SK-N-SH (cell line): Measurements from ENCODE around the gene AHNAK. TPM values are rescaled to one million over a fixed set of nuclear protein-coding genes. Genes with fewer than 3 reads are reported as not detected.

Experiments used
- CTCF ChIA-PET: fragments of 300-600, 350-600 bp; formaldehyde crosslinking; extraction: SDS; loops from one replicate; lab custom pipeline; 2021; lab: Yijun Ruan, JAX
- POLR2A ChIA-PET: fragments of 350-600 bp; sonication (Branson Sonifier 250); formaldehyde crosslinking; extraction: SDS; loops from one replicate; lab custom pipeline; 2020; ENCODE audit warnings: antibody characterized with exemption, inconsistent platforms; lab: Yijun Ruan, JAX
- DNase-seq: peaks from one replicate; pipeline ENCODE4 v3.0.0; 2012
- H2AFZ ChIP-seq: fragments of 200-600 bp; sonication (generic); 2 replicates; pipeline ENCODE4 v1.8.1; 2016; ENCODE audit warnings: antibody characterized with exemption, mild to moderate bottlenecking, low read depth
- H3F3A ChIP-seq: fragments of 200-600 bp; sonication (generic); replicated peaks from 2 replicates; pipeline ENCODE3; 2016; ENCODE audit warnings: antibody characterized with exemption, mild to moderate bottlenecking; ENCODE audit not compliant: insufficient read depth
- H3K27ac ChIP-seq, 2 experiments: fragments of 200-500 bp in 1 of 2; fragments of 200-600 bp in 1 of 2; sonication (Bioruptor generic) in 1 of 2; sonication (generic), shearing (Covaris generic) in 1 of 2; 2 replicates each; pipeline versions ENCODE4 v1.5.1 to v1.6.1; 2014 to 2016; ENCODE audit warnings: low read depth in 2 of 2, inconsistent platforms in 1 of 2, low read length in 1 of 2, mild to moderate bottlenecking in 1 of 2, mixed read lengths in 1 of 2
- H3K27me3 ChIP-seq: fragments of 200-600 bp; sonication (generic), shearing (Covaris generic); 2 replicates; pipeline ENCODE4 v1.6.1; 2016; ENCODE audit warnings: mixed run types; ENCODE audit not compliant: insufficient read depth
- H3K36me3 ChIP-seq, 2 experiments: fragments of 200-500 bp in 1 of 2; fragments of 200-600 bp in 1 of 2; sonication (Bioruptor generic) in 1 of 2; sonication (generic) in 1 of 2; replicated peaks in 1 of 2; 2 replicates each; pipeline versions ENCODE3 to v1.5.1; 2014 to 2016; ENCODE audit warnings: low read length in 1 of 2, mild to moderate bottlenecking in 1 of 2; ENCODE audit not compliant: insufficient read depth in 2 of 2, control insufficient read depth in 1 of 2
- H3K4me1 ChIP-seq, 2 experiments: fragments of 200-500 bp in 1 of 2; fragments of 200-600 bp in 1 of 2; sonication (Bioruptor generic) in 1 of 2; sonication (generic), shearing (Covaris generic) in 1 of 2; 2 replicates each; pipeline versions ENCODE4 v1.5.1 to v1.6.1; 2014 to 2016; ENCODE audit warnings: low read depth in 1 of 2, low read length in 1 of 2, mixed run types in 1 of 2; ENCODE audit not compliant: insufficient read depth in 2 of 2, control insufficient read depth in 1 of 2
- H3K4me2 ChIP-seq: fragments of 200-600 bp; sonication (generic), shearing (Covaris generic); 2 replicates; pipeline ENCODE4 v1.6.1; 2017; ENCODE audit warnings: mixed run types
- H3K4me3 ChIP-seq, 2 experiments: fragments of 200-500 bp in 1 of 2; fragments of 200-600 bp in 1 of 2; sonication (Bioruptor generic) in 1 of 2; sonication (generic), shearing (Covaris generic) in 1 of 2; 2 replicates each; pipeline versions ENCODE4 v1.5.1 to v1.8.1; 2014 to 2016; ENCODE audit warnings: low read depth in 2 of 2, inconsistent platforms in 1 of 2, low read length in 1 of 2, mild to moderate bottlenecking in 1 of 2, mixed read lengths in 1 of 2, moderate library complexity in 1 of 2
- H3K79me2 ChIP-seq: fragments of 200-600 bp; sonication (generic); 2 replicates; pipeline ENCODE4 v1.8.1; 2017; ENCODE audit warnings: mild to moderate bottlenecking; ENCODE audit not compliant: insufficient read depth
- H3K9ac ChIP-seq: fragments of 200-600 bp; sonication (generic); 2 replicates; pipeline ENCODE4 v1.6.1; 2017; ENCODE audit warnings: mixed run types
- H3K9me2 ChIP-seq: fragments of 200-600 bp; sonication (generic); 2 replicates; pipeline ENCODE4 v1.6.1; 2017; ENCODE audit warnings: mixed run types
- H3K9me3 ChIP-seq: fragments of 200-600 bp; sonication (generic); 2 replicates; pipeline ENCODE4 v1.6.1; 2017; ENCODE audit warnings: mixed run types, mild to moderate bottlenecking, moderate library complexity
- H4K20me1 ChIP-seq: fragments of 200-600 bp; sonication (generic); 2 replicates; pipeline ENCODE4 v1.6.1; 2017; ENCODE audit warnings: mild to moderate bottlenecking, mixed run types; ENCODE audit not compliant: insufficient read depth
- FOSL2 ChIP-seq: IDR thresholded peaks from 2 replicates; pipeline ENCODE4 v1.4.0; 2012; ENCODE audit warnings: low read depth, mild to moderate bottlenecking, moderate library complexity, borderline replicate concordance
- MAX ChIP-seq: IDR thresholded peaks from 2 replicates; pipeline ENCODE4 v1.4.0; 2012; ENCODE audit warnings: low read depth
- MEF2A ChIP-seq: IDR thresholded peaks from 2 replicates; pipeline ENCODE4 v1.4.0; 2012; ENCODE audit warnings: low read depth, borderline replicate concordance
- NRF1 ChIP-seq: IDR thresholded peaks from 2 replicates; pipeline ENCODE4 v1.6.1; 2012; ENCODE audit warnings: low read depth, mild to moderate bottlenecking, low read length
- RCOR1 ChIP-seq: fragments of 150-350 bp; IDR thresholded peaks from 2 replicates; pipeline ENCODE4 v1.6.1; 2017; ENCODE audit warnings: antibody characterized with exemption, low read length
- RXRA ChIP-seq: IDR thresholded peaks from 2 replicates; pipeline ENCODE4 v1.4.0; 2012; ENCODE audit warnings: low read depth, mild to moderate bottlenecking, borderline replicate concordance
- TCF12 ChIP-seq: IDR thresholded peaks from 2 replicates; pipeline ENCODE4 v1.4.0; 2012
- YY1 ChIP-seq: IDR thresholded peaks from 2 replicates; pipeline ENCODE4 v1.4.0; 2012; ENCODE audit warnings: low read depth, mild to moderate bottlenecking
- WGBS: methylation state at CpG from one replicate; pipeline ENCODE4 v1.1.6; 2017; ENCODE audit warnings: low lambda C conversion rate; 5-methylcytosine and 5-hydroxymethylcytosine counted together
- polyA plus RNA-seq, 3 experiments: library from polyadenylated mRNA; depleted of rRNA; stranded (reverse); fragments of >200 nt; gene quantifications; 2 replicates each; pipeline ENCODE4 v1.2.3, GENCODE V29; 2012
- TF ChIP-seq, protein P1 (sequence below): IDR thresholded peaks from 2 replicates; pipeline ENCODE4 v1.6.1; 2012; ENCODE audit warnings: mild to moderate bottlenecking, low read depth, low read length, moderate library complexity
- TF ChIP-seq, protein P2 (sequence below): fragments of 150-350 bp; IDR thresholded peaks from 2 replicates; pipeline ENCODE4 v1.6.1; 2017; ENCODE audit warnings: antibody characterized with exemption, low read length, low read depth, borderline replicate concordance

Gene AHNAK
- polyA plus RNA-seq, 1 of the 3 experiments (the other 2 are of a cell fraction) = 57.8 TPM

GRCh38 chr11:62457478-62457877, 89.1 kb downstream of the AHNAK start:
- Histone ChIP-seq H3K9me2 (no peaks in the 10 kb centered on the region), H4K20me1 (no peaks in the 10 kb centered on the region), H3K9me3 (no peaks in the 10 kb centered on the region), H3K9ac (no peak overlapping the region), H3K4me2 (no peak overlapping the region), H3K27me3 (no peaks in the 10 kb centered on the region), H3K27ac (no peak overlapping the region), H3K4me1 (peaks cover 0 to 9% of the 10 kb centered on the region in 2 experiments; a peak in 2 of 4 replicates), H3K4me3 (no peak overlapping the region), H3K79me2 (no peaks in the 10 kb centered on the region), H3F3A (no peaks in the 10 kb centered on the region), H2AFZ (no peak overlapping the region), H3K36me3 (no peaks in the 10 kb centered on the region)
- 93% methylated on average over 4 of the region's 4 CpGs for WGBS
- ChIA-PET CTCF (interaction anchor here (0.6 to 2.1 kb wide), 8 partner anchors 13 to 223 kb away, joined by 3 to 11 read pairs (median 3); no protein-coding TSS in a partner anchor), POLR2A (interaction anchor here (0.7 kb wide), 1 partner anchor 138 kb away, joined by 5 read pairs; no protein-coding TSS in a partner anchor)
- no peak for DNase-seq
- TF ChIP-seq MAX = no peak
- TF ChIP-seq NRF1 = no peak

DNA sequence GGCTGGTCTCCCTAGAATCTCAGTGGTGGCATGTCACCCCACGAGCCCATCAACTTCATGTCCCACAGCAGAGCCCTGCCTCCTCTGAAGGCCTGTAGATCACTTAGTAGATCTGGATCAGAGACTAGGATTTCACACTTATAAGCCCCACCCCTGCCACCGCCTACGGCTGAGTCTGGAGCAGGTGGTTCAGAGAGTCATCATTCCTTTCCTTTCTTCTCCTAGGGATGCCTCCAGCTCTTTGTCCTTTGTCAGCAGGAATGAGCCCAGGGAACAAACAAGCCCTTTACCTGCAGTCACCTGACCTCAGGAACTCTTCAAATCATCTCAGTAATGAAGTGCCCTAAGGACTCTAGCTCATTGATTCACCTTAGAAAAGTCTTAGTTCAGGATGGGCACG, 90.0 kb downstream of the AHNAK start:
- no peaks in the 10 kb centered on the region for H3F3A ChIP-seq
- no peak overlapping the region for H3K27ac ChIP-seq
- no peak overlapping the region for H2AFZ ChIP-seq
- TF ChIP-seq RXRA (no peak), FOSL2 (no peak), TCF12 (no peak), RCOR1 (no peak), MEF2A (no peak), YY1 (no peak)
- TF ChIP-seq, protein P1, sequence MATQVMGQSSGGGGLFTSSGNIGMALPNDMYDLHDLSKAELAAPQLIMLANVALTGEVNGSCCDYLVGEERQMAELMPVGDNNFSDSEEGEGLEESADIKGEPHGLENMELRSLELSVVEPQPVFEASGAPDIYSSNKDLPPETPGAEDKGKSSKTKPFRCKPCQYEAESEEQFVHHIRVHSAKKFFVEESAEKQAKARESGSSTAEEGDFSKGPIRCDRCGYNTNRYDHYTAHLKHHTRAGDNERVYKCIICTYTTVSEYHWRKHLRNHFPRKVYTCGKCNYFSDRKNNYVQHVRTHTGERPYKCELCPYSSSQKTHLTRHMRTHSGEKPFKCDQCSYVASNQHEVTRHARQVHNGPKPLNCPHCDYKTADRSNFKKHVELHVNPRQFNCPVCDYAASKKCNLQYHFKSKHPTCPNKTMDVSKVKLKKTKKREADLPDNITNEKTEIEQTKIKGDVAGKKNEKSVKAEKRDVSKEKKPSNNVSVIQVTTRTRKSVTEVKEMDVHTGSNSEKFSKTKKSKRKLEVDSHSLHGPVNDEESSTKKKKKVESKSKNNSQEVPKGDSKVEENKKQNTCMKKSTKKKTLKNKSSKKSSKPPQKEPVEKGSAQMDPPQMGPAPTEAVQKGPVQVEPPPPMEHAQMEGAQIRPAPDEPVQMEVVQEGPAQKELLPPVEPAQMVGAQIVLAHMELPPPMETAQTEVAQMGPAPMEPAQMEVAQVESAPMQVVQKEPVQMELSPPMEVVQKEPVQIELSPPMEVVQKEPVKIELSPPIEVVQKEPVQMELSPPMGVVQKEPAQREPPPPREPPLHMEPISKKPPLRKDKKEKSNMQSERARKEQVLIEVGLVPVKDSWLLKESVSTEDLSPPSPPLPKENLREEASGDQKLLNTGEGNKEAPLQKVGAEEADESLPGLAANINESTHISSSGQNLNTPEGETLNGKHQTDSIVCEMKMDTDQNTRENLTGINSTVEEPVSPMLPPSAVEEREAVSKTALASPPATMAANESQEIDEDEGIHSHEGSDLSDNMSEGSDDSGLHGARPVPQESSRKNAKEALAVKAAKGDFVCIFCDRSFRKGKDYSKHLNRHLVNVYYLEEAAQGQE = no peak
- TF ChIP-seq, protein P2, sequence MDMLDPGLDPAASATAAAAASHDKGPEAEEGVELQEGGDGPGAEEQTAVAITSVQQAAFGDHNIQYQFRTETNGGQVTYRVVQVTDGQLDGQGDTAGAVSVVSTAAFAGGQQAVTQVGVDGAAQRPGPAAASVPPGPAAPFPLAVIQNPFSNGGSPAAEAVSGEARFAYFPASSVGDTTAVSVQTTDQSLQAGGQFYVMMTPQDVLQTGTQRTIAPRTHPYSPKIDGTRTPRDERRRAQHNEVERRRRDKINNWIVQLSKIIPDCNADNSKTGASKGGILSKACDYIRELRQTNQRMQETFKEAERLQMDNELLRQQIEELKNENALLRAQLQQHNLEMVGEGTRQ = no peak
- no peaks in the 10 kb centered on the region for H3K27me3 ChIP-seq
- no peak overlapping the region for H3K9ac ChIP-seq
- no peaks in the 10 kb centered on the region for H4K20me1 ChIP-seq
- 83% methylated on average over 3 of the region's 4 CpGs for WGBS
- H3K4me1 ChIP-seq = peaks cover 0 to 2% of the 10 kb centered on the region in 2 experiments; a peak in 2 of 4 replicates
- CTCF ChIA-PET = interaction anchor here (1.6 to 2.1 kb wide), 2 partner anchors 35 to 86 kb away, joined by 3 to 7 read pairs; no protein-coding TSS in a partner anchor
- no peaks in the 10 kb centered on the region for H3K9me2 ChIP-seq
- POLR2A ChIA-PET = no interaction called here
- no peaks in the 10 kb centered on the region for H3K79me2 ChIP-seq
- H3K4me2 ChIP-seq = no peak overlapping the region
- no peak overlapping the region for H3K4me3 ChIP-seq
- no peaks in the 10 kb centered on the region for H3K36me3 ChIP-seq
- no peak for DNase-seq
- H3K9me3 ChIP-seq = no peaks in the 10 kb centered on the region
